Measurements from ENCODE around the gene RXFP2.
A peak's percentile ranks its signal among the peaks of the same experiment; 100 is the strongest.

The RXFP2 gene

GRCh38 chr13:31719214-31719613 lies 20.1 kb upstream of the RXFP2 start:
- no peak overlapping the region for H4K5ac ChIP-seq (ENCODE audit: low read length)
- H2BK120ac ChIP-seq (ENCODE audit: low read depth, low read length), result no peak overlapping the region
- no peaks in the 10 kb centered on the region for H3K4me1 ChIP-seq (ENCODE audit: control insufficient read depth, low read depth, low read length)
- H3K79me1 ChIP-seq (ENCODE audit: low read length), result no peaks in the 10 kb centered on the region
- H4K8ac ChIP-seq (ENCODE audit: low read depth, low read length), result no peak overlapping the region
- no peak overlapping the region for H3K27ac ChIP-seq (ENCODE audit: low read depth, low read length)
- H3K4me2 ChIP-seq (ENCODE audit: low read length), result no peak overlapping the region
- no peak overlapping the region for H3K4me3 ChIP-seq (ENCODE audit: low read length)
- no peak overlapping the region for H3K4ac ChIP-seq (ENCODE audit: low read depth, low read length)
- H3K27me3 ChIP-seq (ENCODE audit: insufficient read depth, low read length, poor library complexity), result no peaks in the 10 kb centered on the region
- H2AK5ac ChIP-seq (ENCODE audit: low read length), result no peak overlapping the region
- H3K9ac ChIP-seq (ENCODE audit: low read length), result no peak overlapping the region
- no CpG with 5 or more reads among the region's 3 CpGs for WGBS (ENCODE audit: extremely low coverage, insufficient coverage, low lambda C conversion rate)
- no peak overlapping the region for H3K18ac ChIP-seq (ENCODE audit: low read length)
- H3K79me2 ChIP-seq (ENCODE audit: control insufficient read depth, insufficient read depth, low read length), result no peaks in the 10 kb centered on the region
- no peak overlapping the region for H2BK5ac ChIP-seq (ENCODE audit: low read length)
- H3K56ac ChIP-seq (ENCODE audit: low read length), result no peak overlapping the region
- H3K23ac ChIP-seq (ENCODE audit: low read length), result no peak overlapping the region
- no peak for DNase-seq
- H3K36me3 ChIP-seq (ENCODE audit: control insufficient read depth, insufficient read depth, low read length), result no peaks in the 10 kb centered on the region
- no peak overlapping the region for H2BK15ac ChIP-seq (replicated peaks; ENCODE audit: low read depth)

DNA sequence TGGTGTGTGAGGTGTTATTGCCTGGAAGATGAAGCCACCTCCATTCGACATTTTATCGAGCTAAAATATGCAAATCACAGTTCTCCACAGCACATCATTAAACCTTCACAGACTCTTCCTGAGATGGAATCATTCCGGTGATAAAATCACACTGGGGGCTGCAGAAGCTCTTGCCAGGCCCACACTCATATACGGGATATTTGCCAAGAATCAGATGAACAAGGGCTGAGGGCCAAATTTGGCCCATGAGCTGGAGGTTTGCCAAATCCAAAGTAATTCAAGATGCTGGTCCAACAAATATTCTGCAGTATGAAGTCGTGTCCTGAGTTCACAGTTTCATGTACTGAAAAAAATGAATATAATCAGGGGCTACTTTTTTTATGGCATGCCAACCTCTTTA lies 16.7 kb upstream of the RXFP2 start:
- no peak overlapping the region for H4K5ac ChIP-seq (ENCODE audit: low read length)
- no peak overlapping the region for H2AK5ac ChIP-seq (ENCODE audit: low read length)
- no peaks in the 10 kb centered on the region for H3K79me1 ChIP-seq (ENCODE audit: low read length)
- H3K23ac ChIP-seq (ENCODE audit: low read length), result no peak overlapping the region
- no peaks in the 10 kb centered on the region for H3K27me3 ChIP-seq (ENCODE audit: insufficient read depth, low read length, poor library complexity)
- no peak overlapping the region for H3K18ac ChIP-seq (ENCODE audit: low read length)
- peak overlapping the region; percentile 56 for H4K8ac ChIP-seq (ENCODE audit: low read depth, low read length)
- no peak overlapping the region for H2BK120ac ChIP-seq (ENCODE audit: low read depth, low read length)
- no peaks in the 10 kb centered on the region for H3K79me2 ChIP-seq (ENCODE audit: control insufficient read depth, insufficient read depth, low read length)
- no CpG with 5 or more reads among the region's 5 CpGs for WGBS (ENCODE audit: extremely low coverage, insufficient coverage, low lambda C conversion rate)
- no peak overlapping the region for H3K4ac ChIP-seq (ENCODE audit: low read depth, low read length)
- H3K4me1 ChIP-seq (ENCODE audit: control insufficient read depth, low read depth, low read length), result no peaks in the 10 kb centered on the region
- no peak overlapping the region for H3K9ac ChIP-seq (ENCODE audit: low read length)
- no peak overlapping the region for H2BK5ac ChIP-seq (ENCODE audit: low read length)
- H3K36me3 ChIP-seq (ENCODE audit: control insufficient read depth, insufficient read depth, low read length), result no peaks in the 10 kb centered on the region
- H3K27ac ChIP-seq (ENCODE audit: low read depth, low read length), result no peak overlapping the region
- no peak overlapping the region for H3K4me3 ChIP-seq (ENCODE audit: low read length)
- no peak overlapping the region for H2BK15ac ChIP-seq (replicated peaks; ENCODE audit: low read depth)
- H3K4me2 ChIP-seq (ENCODE audit: low read length), result no peak overlapping the region
- H3K56ac ChIP-seq (ENCODE audit: low read length), result no peak overlapping the region
- DNase-seq, result no peak

DNA sequence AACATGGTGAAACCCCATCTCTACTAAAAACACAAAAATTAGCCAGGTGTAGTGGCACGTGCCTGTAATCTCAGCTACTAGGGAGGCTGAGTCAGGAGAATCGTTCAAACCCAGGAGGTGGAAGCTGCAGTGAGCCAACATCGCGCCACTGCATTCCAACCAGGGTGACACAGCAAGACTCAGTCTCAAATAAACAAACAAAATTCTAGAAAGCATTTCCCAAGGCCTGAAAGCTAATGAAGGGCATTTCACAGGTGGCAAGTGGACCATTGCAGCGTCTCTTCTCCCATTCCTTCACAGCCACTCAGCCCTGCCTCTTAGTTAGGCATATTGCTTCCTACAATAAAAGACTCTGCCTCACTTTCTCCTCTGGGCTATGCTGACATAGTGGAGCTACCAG lies 13.5 kb upstream of the RXFP2 start:
- no peak overlapping the region for H2BK15ac ChIP-seq (replicated peaks; ENCODE audit: low read depth)
- H3K79me1 ChIP-seq (ENCODE audit: low read length), result no peaks in the 10 kb centered on the region
- H3K27me3 ChIP-seq (ENCODE audit: insufficient read depth, low read length, poor library complexity), result no peaks in the 10 kb centered on the region
- no peak overlapping the region for H3K18ac ChIP-seq (ENCODE audit: low read length)
- no peak overlapping the region for H4K5ac ChIP-seq (ENCODE audit: low read length)
- H3K56ac ChIP-seq (ENCODE audit: low read length), result no peak overlapping the region
- H3K4ac ChIP-seq (ENCODE audit: low read depth, low read length), result no peak overlapping the region
- no peak overlapping the region for H3K4me2 ChIP-seq (ENCODE audit: low read length)
- no peak overlapping the region for H2AK5ac ChIP-seq (ENCODE audit: low read length)
- H3K36me3 ChIP-seq (ENCODE audit: control insufficient read depth, insufficient read depth, low read length), result no peaks in the 10 kb centered on the region
- no CpG with 5 or more reads among the region's 5 CpGs for WGBS (ENCODE audit: extremely low coverage, insufficient coverage, low lambda C conversion rate)
- H3K4me1 ChIP-seq (ENCODE audit: control insufficient read depth, low read depth, low read length), result no peaks in the 10 kb centered on the region
- no peak overlapping the region for H2BK5ac ChIP-seq (ENCODE audit: low read length)
- H3K79me2 ChIP-seq (ENCODE audit: control insufficient read depth, insufficient read depth, low read length), result no peaks in the 10 kb centered on the region
- no peak overlapping the region for H4K8ac ChIP-seq (ENCODE audit: low read depth, low read length)
- DNase-seq, result no peak
- H3K9ac ChIP-seq (ENCODE audit: low read length), result no peak overlapping the region
- no peak overlapping the region for H3K23ac ChIP-seq (ENCODE audit: low read length)
- H2BK120ac ChIP-seq (ENCODE audit: low read depth, low read length), result no peak overlapping the region
- no peak overlapping the region for H3K27ac ChIP-seq (ENCODE audit: low read depth, low read length)
- no peak overlapping the region for H3K4me3 ChIP-seq (ENCODE audit: low read length)

- no peaks in the 10 kb centered on the region for H3K36me3 ChIP-seq (ENCODE audit: control insufficient read depth, insufficient read depth, low read length)
- no peak overlapping the region for H2BK120ac ChIP-seq (ENCODE audit: low read depth, low read length)
- no peak overlapping the region for H2BK5ac ChIP-seq (ENCODE audit: low read length)
- H3K79me1 ChIP-seq (ENCODE audit: low read length), result no peaks in the 10 kb centered on the region
- H3K56ac ChIP-seq (ENCODE audit: low read length), result no peak overlapping the region
- no peak overlapping the region for H3K18ac ChIP-seq (ENCODE audit: low read length)
- H3K23ac ChIP-seq (ENCODE audit: low read length), result no peak overlapping the region
- H3K27me3 ChIP-seq (ENCODE audit: insufficient read depth, low read length, poor library complexity), result no peaks in the 10 kb centered on the region
- H3K9ac ChIP-seq (ENCODE audit: low read length), result no peak overlapping the region
- no CpG with 5 or more reads among the region's 6 CpGs for WGBS (ENCODE audit: extremely low coverage, insufficient coverage, low lambda C conversion rate)
- H3K4ac ChIP-seq (ENCODE audit: low read depth, low read length), result no peak overlapping the region
- no peak overlapping the region for H3K4me2 ChIP-seq (ENCODE audit: low read length)
- H2BK15ac ChIP-seq (replicated peaks; ENCODE audit: low read depth), result no peak overlapping the region
- H3K4me3 ChIP-seq (ENCODE audit: low read length), result no peak overlapping the region
- no peaks in the 10 kb centered on the region for H3K79me2 ChIP-seq (ENCODE audit: control insufficient read depth, insufficient read depth, low read length)
- H4K8ac ChIP-seq (ENCODE audit: low read depth, low read length), result no peak overlapping the region
- no peaks in the 10 kb centered on the region for H3K4me1 ChIP-seq (ENCODE audit: control insufficient read depth, low read depth, low read length)
- DNase-seq, result no peak
- no peak overlapping the region for H3K27ac ChIP-seq (ENCODE audit: low read depth, low read length)
- no peak overlapping the region for H4K5ac ChIP-seq (ENCODE audit: low read length)
- H2AK5ac ChIP-seq (ENCODE audit: low read length), result peak overlapping the region; percentile 43
Measured at GRCh38 chr13:31731921-31732320, 7.4 kb upstream of the RXFP2 start.

GRCh38 chr13:31733066-31733465 lies 6.3 kb upstream of the RXFP2 start:
- Histone ChIP-seq H3K4ac (ENCODE audit: low read depth, low read length) (no peak overlapping the region), H3K27ac (ENCODE audit: low read depth, low read length) (no peak overlapping the region), H3K36me3 (ENCODE audit: control insufficient read depth, insufficient read depth, low read length) (no peaks in the 10 kb centered on the region), H2BK120ac (ENCODE audit: low read depth, low read length) (no peak overlapping the region), H2BK15ac (replicated peaks; ENCODE audit: low read depth) (no peak overlapping the region), H2AK5ac (ENCODE audit: low read length) (no peak overlapping the region), H4K5ac (ENCODE audit: low read length) (no peak overlapping the region), H3K4me3 (ENCODE audit: low read length) (no peak overlapping the region), H4K8ac (ENCODE audit: low read depth, low read length) (no peak overlapping the region), H3K27me3 (ENCODE audit: insufficient read depth, low read length, poor library complexity) (no peaks in the 10 kb centered on the region), H3K23ac (ENCODE audit: low read length) (no peak overlapping the region), H3K9ac (ENCODE audit: low read length) (no peak overlapping the region), H3K4me2 (ENCODE audit: low read length) (no peak overlapping the region), H3K56ac (ENCODE audit: low read length) (no peak overlapping the region), H3K18ac (ENCODE audit: low read length) (no peak overlapping the region), H2BK5ac (ENCODE audit: low read length) (no peak overlapping the region), H3K79me2 (ENCODE audit: control insufficient read depth, insufficient read depth, low read length) (no peaks in the 10 kb centered on the region), H3K79me1 (ENCODE audit: low read length) (no peaks in the 10 kb centered on the region), H3K4me1 (ENCODE audit: control insufficient read depth, low read depth, low read length) (no peaks in the 10 kb centered on the region)
- WGBS (ENCODE audit: extremely low coverage, insufficient coverage, low lambda C conversion rate), result no CpG with 5 or more reads among the region's 5 CpGs
- DNase-seq, result peak; percentile 9

- Histone ChIP-seq H3K27ac (ENCODE audit: low read depth, low read length) (no peak overlapping the region), H2BK5ac (ENCODE audit: low read length) (no peak overlapping the region), H3K18ac (ENCODE audit: low read length) (no peak overlapping the region)
Measured at GRCh38 chr13:31733647-31734046, 5.7 kb upstream of the RXFP2 start.

More at GRCh38 chr13:31733647-31734046, 5.7 kb upstream of the RXFP2 start:
- no peak for DNase-seq
- Histone ChIP-seq H2BK120ac (ENCODE audit: low read depth, low read length) (no peak overlapping the region), H3K4me2 (ENCODE audit: low read length) (no peak overlapping the region), H3K23ac (ENCODE audit: low read length) (no peak overlapping the region), H4K8ac (ENCODE audit: low read depth, low read length) (no peak overlapping the region), H3K79me1 (ENCODE audit: low read length) (no peaks in the 10 kb centered on the region), H3K4me3 (ENCODE audit: low read length) (no peak overlapping the region), H3K56ac (ENCODE audit: low read length) (no peak overlapping the region), H3K27me3 (ENCODE audit: insufficient read depth, low read length, poor library complexity) (no peaks in the 10 kb centered on the region), H3K9ac (ENCODE audit: low read length) (no peak overlapping the region), H3K36me3 (ENCODE audit: control insufficient read depth, insufficient read depth, low read length) (no peaks in the 10 kb centered on the region), H3K4me1 (ENCODE audit: control insufficient read depth, low read depth, low read length) (no peaks in the 10 kb centered on the region), H3K4ac (ENCODE audit: low read depth, low read length) (no peak overlapping the region), H2AK5ac (ENCODE audit: low read length) (no peak overlapping the region), H4K5ac (ENCODE audit: low read length) (no peak overlapping the region), H2BK15ac (replicated peaks; ENCODE audit: low read depth) (no peak overlapping the region), H3K79me2 (ENCODE audit: control insufficient read depth, insufficient read depth, low read length) (no peaks in the 10 kb centered on the region)
- no CpG with 5 or more reads among the region's 2 CpGs for WGBS (ENCODE audit: extremely low coverage, insufficient coverage, low lambda C conversion rate)
